K562 (cell line): ENCODE results near the gene LRP2BP. TPM values are rescaled to one million over a fixed set of nuclear protein-coding genes. Genes with fewer than 3 reads are reported as not detected.

Experiments used
- BCL6 ChIP-seq: fragments of 250-450 bp; sonication (Bioruptor Pico); IDR thresholded peaks from 2 replicates; pipeline ENCODE4 v1.4.0; 2020
- GTF2E2 ChIP-seq: fragments of 200-800 bp; sonication (Bioruptor generic); IDR thresholded peaks from 2 replicates; pipeline ENCODE4 v1.6.1; 2016; ENCODE audit warnings: missing genetic modification characterization, missing compliant biosample characterization
- PCBP1 ChIP-seq: fragments of 200-400 bp; formaldehyde crosslinking; IDR thresholded peaks from 2 replicates; pipeline ENCODE4 v1.6.1; 2018; ENCODE audit warnings: mild to moderate bottlenecking, low read depth, low read length; ENCODE audit not compliant: poor library complexity, severe bottlenecking
- REST ChIP-seq, 2 experiments: fragments of 450-650 bp; formaldehyde crosslinking in 1 of 2; IDR thresholded peaks; 2 replicates each; pipeline versions ENCODE4 v1.4.0 to v1.6.1; 2014 to 2020; ENCODE audit warnings: mild to moderate bottlenecking in 2 of 2, borderline replicate concordance in 1 of 2, low read depth in 1 of 2
- ZBTB5 ChIP-seq: fragments of 450-650 bp; IDR thresholded peaks from 2 replicates; pipeline ENCODE4 v1.6.1; 2017; ENCODE audit warnings: antibody characterized with exemption
- ZNF324 ChIP-seq: fragments of 250-450 bp; sonication (Bioruptor Pico); IDR thresholded peaks from 2 replicates; pipeline ENCODE4 v1.4.0; 2020; ENCODE audit warnings: mild to moderate bottlenecking
- ZNF407 ChIP-seq: fragments of 450-650 bp; IDR thresholded peaks from 2 replicates; pipeline ENCODE4 v1.6.1; 2016; ENCODE audit warnings: low read depth
- polyA plus RNA-seq, 8 experiments: library from polyadenylated mRNA; depleted of rRNA in 4 of 8; stranded (reverse) in 5 of 8; unstranded in 3 of 8; fragments of >200 nt; fragmentation: Nextera tagmentation in 2 of 8; fragmentation: Illumina TruSeq in 1 of 8; extraction: Ambion mirVana in 2 of 8; extraction: Trizol in 1 of 8; gene quantifications; 2 replicates each; pipeline versions ENCODE4 v1.2.1 to v1.2.3, GENCODE V29; 2011 to 2014; ENCODE audit warnings: inconsistent platforms in 1 of 8, missing spikeins in 1 of 8
- total RNA-seq, 7 experiments: library from RNA; depleted of rRNA in 6 of 7; stranded (reverse); fragments of >200 nt in 6 of 7; fragmentation: Illumina TruSeq in 2 of 7; extraction: Trizol in 2 of 7; gene quantifications; 2 replicates each; pipeline versions ENCODE4 v1.2.1 to v1.2.3, GENCODE V29; 2011 to 2021; ENCODE audit warnings: low replicate concordance in 1 of 7

Gene LRP2BP
- total and polyA plus RNA-seq, 9 of the 15 experiments (the other 6 are each of a cell fraction or from before 2014, with no cell fraction given) = 0.42 to 2.1 (median 0.62) TPM

GRCh38 chr4:185394568-185395237, 1.0 kb downstream of the LRP2BP start (continued):
- TF ChIP-seq BCL6 = no peak
- no peak for TF ChIP-seq ZBTB5
- TF ChIP-seq GTF2E2 (tag) = peak; percentile 6; the same call in 1 of the 2 replicates
- TF ChIP-seq REST (IDR thresholded peaks at IDR 0.05; ENCODE audit: borderline replicate concordance) = 0 out of 2 replicates have a peak, but pooled peaks have one; percentile 3
- TF ChIP-seq REST (CRISPR knock-in tag; IDR thresholded peaks at IDR 0.05; ENCODE audit: low read depth) = no peak
- no peak for TF ChIP-seq ZNF407
- TF ChIP-seq ZNF324 (CRISPR knock-in tag) = no peak
- no peak for TF ChIP-seq PCBP1
